Hematopoietic multipotent progenitor cell treated with erythropoietin and hydrocortisone succinate and interleukin-3 and kit ligand, for 6 days (in vitro differentiated cells): Measurements from ENCODE around the gene KRTAP10-11.
"Not testable (repeated sequence)": the region's sequence is repeated elsewhere in the genome, so short reads cannot be mapped to it uniquely, and the experiment has no call there.

Experiments
- DNase-seq: peaks from one replicate; pipeline ENCODE4 v3.0.0-alpha.2; 2015

The KRTAP10-11 gene, protein sequence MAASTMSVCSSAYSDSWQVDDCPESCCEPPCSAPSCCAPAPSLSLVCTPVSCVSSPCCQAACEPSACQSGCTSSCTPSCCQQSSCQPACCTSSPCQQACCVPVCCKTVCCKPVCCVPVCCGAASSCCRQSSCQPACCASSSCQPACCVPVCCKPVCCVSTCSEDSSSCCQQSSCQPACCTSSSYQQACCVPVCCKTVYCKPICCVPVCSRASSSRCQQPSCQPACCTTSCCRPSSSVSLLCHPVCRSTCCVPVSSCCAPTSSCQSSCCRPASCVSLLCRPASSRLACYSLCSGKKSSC

DNA sequence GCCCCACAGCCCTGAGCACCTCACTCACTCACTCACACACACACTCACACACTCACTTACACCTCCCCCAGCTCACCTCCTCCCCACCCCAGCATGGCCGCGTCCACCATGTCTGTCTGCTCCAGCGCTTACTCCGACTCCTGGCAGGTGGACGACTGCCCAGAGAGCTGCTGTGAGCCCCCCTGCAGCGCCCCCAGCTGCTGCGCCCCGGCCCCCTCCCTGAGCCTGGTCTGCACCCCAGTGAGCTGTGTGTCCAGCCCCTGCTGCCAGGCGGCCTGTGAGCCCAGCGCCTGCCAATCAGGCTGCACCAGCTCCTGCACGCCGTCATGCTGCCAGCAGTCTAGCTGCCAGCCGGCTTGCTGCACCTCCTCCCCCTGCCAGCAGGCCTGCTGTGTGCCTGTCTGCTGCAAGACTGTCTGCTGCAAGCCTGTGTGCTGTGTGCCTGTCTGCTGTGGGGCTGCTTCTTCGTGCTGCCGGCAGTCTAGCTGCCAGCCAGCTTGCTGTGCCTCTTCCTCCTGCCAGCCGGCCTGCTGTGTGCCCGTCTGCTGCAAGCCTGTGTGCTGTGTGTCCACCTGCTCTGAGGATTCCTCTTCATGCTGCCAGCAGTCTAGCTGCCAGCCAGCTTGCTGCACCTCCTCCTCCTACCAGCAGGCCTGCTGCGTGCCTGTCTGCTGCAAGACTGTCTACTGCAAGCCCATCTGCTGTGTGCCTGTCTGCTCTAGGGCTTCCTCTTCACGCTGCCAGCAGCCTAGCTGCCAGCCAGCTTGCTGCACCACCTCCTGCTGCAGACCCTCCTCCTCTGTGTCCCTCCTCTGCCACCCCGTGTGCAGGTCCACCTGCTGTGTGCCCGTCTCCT lies at the start of gene KRTAP10-11:
TSS of gene KRTAP10-11 (plus strand) at position 49 of the 856 bp plus-strand sequence. CDS start at position 94, 45 bp downstream.
- DNase-seq = not testable (repeated sequence)

DNA sequence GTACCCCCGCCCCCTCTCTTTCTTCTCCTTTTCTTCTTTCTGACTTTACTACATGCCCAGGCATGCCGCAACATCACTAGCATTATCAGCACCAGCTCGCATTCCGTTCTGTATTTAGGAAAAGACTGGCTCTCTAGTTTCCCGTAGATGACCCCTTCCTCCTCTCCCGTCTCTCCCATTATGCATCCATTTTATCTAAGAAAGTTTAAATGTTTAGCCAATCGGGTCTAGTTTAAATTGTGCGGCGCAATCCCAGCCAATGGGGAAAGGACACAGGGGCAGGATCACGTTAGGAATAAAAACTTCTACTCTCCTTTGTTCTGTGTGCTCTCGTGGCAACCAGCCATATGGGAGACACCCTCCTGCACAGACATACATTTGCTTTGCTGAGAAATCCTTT lies 48.2 kb upstream of the KRTAP10-11 start:
- DNase-seq = no peak

DNA sequence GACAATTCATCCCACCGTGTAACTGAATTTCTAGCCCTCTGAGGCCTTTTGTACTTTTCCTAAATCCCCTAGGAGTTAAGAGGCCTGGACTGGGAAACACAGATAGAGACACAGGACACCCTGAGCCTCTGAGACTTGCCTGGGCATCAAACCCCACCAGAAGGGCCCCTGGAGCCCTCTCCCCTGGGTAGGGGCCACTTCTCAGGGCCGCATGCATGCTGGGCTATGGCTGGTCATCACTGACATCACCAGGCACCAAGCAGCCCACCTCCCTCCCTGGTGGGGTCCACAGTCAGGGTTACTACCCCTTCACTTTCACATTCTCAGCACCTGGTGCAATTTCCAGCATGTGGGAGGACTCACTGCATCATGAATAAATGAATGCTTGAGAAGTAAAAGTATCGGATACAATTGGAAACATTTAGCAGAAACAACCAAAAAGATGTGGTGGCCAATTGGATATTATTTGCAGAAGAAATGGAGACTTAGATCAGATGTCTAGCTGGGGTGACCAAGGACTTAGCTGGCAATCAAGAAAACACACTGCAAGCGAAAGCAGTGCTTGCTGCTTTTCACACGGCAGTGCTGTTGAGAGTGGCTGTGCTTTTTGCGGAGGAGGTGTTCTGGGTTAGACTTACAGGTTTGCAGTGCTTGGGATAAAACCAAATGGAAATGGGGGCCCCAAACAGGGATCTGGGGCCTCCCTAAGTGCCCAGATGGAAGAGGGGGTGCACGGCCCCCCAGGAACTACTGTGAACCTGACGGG lies 46.8 kb upstream of the KRTAP10-11 start:
- DNase-seq = no peak

DNA sequence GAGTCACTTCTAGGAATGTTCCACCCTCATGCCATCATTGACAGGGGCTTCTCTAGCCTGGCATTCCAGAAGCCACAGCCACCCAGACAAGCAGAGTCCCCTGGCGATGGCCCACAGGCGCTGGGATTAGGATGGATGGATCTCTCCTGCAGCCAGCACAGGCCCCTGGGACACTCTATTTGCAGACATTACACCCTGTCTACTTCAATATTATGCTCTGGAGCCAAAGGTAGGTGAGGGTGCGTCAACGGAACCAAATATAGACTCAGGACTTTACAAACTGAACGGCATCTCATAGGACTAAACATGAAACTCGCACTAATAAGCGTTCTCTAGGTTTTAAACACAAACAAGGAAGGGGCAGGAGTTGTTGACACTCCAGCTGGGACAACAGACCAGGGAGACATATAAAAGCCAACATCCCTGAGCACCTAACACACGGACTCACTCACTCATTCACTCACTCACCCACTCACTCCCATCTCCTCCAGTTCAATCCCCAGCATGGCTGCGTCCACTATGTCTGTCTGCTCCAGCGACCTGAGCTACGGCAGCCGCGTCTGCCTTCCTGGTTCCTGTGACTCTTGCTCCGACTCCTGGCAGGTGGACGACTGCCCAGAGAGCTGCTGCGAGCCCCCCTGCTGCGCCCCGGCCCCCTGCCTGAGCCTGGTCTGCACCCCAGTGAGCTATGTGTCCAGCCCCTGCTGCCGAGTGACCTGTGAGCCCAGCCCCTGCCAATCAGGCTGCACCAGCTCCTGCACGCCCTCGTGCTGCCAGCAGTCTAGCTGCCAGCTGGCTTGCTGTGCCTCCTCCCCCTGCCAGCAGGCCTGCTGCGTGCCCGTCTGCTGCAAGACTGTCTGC lies 45.9 kb upstream of the KRTAP10-11 start, which contains the start of gene KRTAP10-7:
TSS of gene KRTAP10-7 (plus strand) at position 480 of the 861 bp plus-strand sequence. CDS start at position 505, 25 bp downstream.
- DNase-seq = not testable (repeated sequence)

DNA sequence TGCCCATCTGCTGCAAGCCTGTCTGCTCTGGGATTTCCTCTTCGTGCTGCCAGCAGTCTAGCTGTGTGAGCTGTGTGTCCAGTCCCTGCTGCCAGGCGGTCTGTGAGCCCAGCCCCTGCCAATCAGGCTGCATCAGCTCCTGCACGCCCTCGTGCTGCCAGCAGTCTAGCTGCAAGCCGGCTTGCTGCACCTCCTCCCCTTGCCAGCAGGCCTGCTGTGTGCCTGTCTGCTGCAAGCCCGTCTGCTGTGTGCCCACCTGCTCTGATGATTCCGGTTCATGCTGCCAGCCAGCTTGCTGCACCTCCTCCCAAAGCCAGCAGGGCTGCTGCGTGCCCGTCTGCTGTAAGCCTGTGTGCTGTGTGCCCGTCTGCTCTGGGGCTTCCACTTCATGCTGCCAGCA lies 45.1 kb upstream of the KRTAP10-11 start:
- not testable (repeated sequence) for DNase-seq

DNA sequence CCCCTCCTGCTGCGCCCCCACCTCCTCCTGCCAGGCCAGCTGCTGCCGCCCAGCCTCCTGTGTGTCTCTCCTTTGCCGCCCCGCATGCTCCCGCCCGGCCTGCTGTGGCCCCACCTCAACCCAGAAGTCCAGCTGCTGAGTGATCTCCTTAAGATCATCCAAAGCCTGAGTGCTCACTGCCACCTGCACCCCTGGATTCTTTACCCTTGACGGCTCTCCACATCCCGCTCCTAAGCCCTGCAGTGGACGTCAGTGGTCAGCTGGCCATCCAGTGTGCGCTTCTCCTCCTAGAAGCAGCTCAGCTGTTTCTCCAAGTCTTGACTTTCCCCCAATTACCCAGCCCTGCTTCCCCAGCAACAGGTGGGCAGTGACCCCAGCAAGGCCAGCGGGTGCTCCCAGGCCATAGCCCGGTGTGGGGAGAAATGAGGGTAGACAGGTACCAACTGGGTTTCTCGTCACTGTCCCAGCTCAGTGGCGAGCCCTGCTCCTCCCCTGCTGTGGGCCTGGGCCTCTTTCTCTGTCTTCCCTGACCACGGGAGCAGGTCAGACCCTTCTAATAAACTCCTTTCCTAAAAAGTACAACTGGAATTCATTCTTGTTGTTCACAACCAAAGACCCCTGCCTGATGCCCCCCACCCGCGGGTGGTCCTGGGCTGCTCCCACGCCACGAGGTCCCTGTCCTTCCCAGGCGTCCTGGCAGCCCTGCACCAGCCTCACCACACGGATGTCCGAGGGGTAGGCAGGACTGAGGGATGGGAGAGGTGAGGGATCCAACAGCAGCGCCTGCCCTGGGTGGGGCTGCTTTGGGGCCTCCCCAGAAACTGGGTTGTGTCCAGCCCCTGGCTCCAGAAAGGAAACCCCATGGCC lies 44.4 kb upstream of the KRTAP10-11 start:
- no peak for DNase-seq

DNA sequence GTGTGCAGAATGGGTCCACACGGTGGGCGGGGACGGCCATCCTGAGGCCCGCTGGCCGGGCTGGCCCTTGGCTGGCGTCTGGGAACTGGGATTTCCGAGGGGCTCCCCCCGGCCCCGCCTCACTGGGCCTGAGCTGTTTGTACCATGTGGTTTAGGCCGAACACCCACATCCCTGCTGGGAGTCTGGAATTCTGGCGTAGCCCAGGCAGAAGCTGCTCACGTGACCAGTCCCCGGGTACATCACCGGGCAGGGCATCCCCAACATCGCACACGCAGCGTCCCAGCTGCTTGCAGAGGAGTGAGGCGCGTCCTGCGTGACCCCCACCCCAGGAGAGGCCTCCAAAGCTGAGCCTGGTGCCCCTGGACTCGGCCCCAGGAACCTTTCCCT lies 43.8 kb upstream of the KRTAP10-11 start:
- no peak for DNase-seq

DNA sequence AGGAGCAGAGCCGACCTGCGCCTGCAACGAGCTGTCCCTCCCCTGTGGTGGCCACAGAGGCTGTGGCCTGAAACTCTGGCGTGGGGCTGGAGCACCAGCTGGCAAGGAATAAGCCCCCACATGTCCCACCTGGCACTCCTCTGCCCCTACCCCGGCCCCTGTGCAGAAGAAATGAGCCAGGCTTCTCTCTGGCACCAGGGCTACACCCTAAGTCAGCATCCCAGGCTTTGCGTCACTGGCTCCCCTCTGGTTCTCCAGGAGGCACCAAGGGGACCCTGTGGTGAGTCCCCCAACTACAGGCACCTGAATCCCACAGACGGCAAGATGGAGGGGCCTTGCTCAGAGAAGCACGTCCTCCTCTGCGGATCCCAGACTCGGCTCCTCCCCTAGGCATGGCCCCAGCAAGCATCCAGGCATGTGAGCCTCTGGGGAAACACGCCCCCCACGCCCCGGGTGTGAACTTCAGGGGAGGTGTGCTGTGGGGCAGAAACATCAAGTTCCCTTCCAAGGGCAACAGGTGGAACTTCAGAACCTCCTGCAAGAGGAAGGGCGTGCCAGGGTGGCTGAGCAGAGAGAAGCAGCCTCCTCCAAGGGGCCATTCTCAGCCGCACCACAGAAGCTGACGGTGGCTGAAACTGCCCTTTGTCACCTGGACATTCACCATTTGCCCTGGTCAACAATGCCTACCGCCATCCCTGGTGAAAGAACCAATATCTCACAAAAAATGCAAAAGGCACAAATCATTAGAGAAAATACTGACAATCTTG lies 42.9 kb upstream of the KRTAP10-11 start:
- DNase-seq = no peak

DNA sequence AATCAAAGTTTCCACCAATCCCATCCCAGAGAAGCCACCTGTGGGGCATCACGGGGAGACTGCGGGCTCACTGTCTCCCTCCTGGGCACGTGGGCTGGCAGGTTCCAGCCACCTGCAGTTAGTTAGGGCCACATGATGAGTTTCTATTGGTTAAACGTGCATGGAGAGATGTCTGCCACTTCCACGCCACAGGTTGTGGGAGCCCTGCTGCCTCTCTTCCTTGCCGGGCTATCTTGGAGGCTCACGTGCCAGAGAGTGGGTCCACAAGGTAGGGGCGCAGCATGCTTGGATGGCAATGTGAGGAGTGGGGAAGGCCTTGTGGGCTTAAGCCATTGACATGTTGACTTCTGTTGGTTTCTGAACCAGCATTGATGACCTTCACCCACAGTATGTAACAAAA lies 42.3 kb upstream of the KRTAP10-11 start:
- no peak for DNase-seq

DNA sequence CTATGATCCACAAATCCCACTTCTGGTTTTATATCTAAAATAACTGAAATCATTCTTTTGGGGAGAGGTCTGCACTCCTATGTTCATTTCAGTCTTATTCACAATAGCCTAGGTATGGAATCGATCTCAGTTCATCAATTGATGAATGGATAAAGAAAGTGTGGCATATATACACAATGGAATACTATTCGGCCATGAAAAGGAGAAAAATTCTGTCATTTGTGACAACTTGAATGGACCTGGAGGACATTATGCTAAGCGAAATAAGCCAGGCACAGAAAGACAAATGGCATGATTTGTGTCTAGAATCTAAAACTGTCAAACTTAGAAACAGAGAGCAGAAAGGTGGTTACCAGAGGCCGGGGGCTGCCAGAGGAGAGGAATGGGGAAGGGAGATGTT lies 39.7 kb upstream of the KRTAP10-11 start:
- DNase-seq = no peak

DNA sequence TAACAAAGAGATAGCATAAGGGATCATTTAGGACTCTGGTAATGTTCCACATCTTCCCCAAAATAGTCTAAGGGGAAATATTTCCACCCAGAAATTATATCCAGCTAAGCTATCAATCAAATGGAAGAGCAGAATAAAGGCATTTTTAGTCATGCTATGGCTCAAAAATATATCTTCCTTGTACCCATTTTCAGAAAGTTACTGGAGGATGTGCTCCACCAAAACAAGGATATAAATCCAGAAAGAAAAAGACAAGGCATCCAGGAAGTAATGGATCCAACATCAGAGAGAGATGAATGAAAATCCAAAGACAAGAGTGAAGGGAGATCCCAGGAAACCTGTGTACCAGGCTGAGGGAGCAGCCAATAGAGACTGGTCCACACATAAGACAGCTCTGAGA lies 37.0 kb upstream of the KRTAP10-11 start:
- DNase-seq = no peak

DNA sequence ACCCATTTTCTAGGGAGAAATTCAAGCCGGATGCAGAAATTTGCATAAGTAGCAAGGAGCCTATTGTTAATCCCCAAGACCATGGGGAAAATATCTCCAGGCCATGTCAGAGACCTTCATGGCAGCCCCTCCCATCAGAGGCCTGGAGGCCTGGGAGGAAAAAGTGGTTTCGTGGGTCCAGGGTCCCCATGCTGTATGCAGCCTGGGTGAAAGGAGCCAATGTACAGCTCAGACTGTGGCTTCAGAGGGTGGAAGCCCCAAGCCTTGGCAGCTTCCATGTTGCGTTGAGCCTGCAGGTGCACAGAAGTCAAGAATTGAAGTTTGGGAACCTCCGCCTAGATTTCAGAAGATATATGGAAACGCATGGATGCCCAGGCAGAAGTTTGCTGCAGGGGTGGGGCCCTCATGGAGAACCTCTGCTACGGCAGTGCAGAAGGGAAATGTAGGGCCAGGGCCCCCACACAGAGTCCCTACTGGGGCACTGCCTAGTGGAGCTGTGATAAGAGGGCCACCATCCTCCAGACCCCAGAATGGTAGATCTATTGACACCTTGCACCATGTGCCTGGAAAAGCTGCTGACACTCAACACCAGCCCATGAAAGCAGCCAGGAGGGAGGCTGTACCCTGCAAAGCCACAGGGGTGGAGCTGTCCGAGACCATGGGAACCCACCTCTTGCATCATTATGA lies 35.9 kb upstream of the KRTAP10-11 start:
- DNase-seq = not testable (repeated sequence)

DNA sequence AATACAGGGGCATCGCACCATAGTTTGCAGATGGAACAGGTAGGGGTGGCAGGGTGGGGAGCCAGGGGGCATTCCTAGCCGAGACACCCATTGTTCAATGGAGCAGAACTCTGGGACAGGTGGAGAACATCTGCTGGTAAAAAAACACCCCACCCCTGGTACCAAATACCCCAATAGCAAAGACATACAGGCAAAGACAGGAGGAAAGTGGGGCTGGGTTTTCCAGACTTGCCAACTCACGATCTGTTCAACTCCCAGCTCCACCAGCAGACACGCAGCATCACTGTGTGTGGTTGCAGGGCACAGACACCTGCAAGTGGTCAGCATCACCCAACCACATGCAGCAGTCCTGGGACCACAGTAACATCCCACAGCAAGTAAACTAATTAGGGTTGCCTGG lies 34.7 kb upstream of the KRTAP10-11 start:
- DNase-seq = no peak

DNA sequence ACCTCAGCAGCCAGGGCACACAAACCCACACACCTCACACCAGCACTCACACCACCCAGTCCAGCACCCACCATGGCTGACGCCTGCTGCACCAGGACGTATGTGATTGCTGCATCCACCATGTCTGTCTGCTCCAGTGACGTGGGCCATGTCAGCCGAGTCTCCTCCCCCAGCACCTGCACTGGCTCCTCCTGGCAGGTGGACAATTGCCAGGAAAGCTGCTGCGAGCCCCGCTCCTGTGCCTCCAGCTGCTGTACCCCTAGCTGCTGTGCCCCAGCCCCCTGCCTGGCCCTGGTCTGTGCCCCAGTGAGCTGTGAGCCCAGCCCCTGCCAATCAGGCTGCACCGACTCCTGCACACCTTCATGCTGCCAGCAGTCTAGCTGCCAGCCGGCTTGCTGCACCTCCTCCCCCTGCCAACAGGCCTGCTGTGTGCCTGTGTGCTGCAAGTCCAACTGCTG lies 34.2 kb upstream of the KRTAP10-11 start, which contains the start of gene KRTAP10-8:
TSS of gene KRTAP10-8 (plus strand) at position 51 of the 458 bp plus-strand sequence. CDS start at position 73, 22 bp downstream.
- DNase-seq = no peak

DNA sequence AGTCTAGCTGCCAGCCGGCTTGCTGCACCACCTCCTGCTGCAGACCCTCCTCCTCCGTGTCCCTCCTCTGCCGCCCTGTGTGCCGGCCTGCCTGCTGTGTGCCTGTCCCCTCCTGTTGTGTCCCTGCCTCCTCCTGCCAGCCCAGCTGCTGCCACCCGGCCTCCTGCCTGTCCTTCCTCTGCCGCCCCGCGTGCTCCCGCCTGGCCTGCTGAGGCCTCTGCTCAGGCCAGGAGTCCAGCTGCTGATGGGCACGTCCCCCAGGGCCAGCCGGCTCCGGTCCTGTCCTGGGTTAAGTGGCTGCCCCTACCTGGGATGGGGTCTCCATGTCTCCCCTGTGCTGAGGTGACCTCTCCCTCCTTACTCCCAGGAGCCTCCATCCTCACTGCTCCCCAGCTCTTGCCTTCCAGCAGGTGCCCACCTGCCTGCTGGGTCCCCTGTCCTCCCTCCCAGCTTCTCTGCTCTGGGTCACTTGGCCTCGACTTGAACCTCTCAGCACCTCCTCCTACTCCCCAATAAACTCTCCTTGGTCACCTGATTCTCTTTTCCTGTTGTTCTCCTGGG lies 33.5 kb upstream of the KRTAP10-11 start:
- DNase-seq = no peak

DNA sequence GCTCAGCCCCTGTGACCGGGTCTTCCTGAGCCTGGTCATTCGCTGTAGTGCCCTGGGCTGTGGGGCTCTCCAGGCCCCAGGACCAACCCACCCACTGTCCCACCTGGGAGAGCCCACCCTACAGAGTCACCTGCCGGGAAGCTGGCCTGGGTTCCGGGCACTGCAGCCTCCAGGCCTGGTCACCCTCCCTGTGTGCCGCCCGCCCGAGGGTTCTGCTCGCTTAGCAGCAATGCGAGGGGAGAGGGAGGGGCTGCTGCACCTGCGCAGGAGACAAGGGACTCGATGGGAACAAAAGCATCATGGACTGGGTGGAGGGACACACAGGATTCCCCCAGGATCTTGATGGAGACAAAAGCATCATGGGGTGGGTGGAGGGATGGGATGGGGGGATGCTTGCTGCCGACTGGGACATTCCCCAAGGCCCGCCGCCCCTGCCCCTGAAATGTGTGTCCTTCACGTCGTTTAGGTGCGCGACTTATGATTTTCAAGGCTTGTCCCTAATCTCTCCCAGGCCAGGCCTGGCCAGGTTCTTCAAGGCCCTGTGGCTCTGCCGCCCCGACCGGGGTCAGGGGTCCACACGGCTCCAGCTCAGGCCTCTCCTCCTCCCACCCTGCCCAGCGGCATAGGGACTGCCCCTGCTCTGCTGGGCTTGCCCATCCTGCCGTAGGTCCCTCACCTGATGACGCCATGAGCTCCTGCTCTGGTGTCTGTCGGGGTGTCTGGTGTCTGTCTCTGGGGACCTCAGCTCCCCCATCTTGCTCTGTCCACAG lies 32.6 kb upstream of the KRTAP10-11 start:
- no peak for DNase-seq

DNA sequence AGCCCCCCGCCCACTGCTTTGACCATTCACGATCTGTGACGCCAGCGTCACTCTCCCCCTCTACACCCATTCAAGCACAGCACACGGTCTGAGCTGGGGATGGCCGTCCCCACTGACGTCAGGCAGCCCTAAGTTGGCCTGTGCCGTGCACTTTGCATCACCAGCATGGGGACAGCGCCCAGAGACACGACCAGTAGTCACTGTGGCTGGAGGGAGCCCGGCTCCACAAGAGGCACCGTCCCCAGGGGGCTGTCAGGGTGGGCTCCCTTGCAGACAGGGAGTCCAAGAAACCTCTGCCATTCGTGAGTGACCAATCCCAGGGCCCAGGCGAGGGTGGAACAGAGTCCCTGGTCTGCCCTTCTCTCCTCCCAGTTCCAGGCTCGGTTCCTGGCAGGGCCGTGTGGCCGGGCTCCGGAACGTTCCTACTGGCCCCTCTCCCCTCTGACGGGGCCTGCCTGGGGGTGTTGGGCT lies 32.0 kb upstream of the KRTAP10-11 start:
- DNase-seq = no peak

DNA sequence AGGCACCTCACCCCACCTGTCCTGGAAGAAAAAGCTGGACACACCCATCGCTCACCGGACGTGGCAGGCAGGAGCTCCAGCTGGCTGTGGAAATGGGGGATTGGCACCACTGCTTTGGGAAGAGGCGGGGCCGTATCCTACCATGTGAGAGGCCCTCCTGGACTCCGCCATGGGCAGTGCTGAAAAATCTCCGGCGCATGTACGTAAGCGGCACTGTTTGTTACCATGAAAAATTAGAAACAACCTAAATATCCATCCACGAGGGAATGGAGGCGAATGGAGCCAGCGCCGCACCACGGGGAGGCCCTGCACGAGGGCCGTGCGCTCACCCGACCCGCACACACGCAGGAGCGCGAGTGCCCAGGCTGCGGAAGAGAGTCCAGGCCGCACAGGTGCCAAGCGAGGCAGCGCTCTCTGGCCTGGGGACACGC lies 31.2 kb upstream of the KRTAP10-11 start:
- no peak for DNase-seq
